Karpas-422 (cell line): Measurements from ENCODE around the gene COL8A2. TPM values are rescaled to one million over a fixed set of nuclear protein-coding genes. Genes with fewer than 3 reads are reported as not detected.

Experiments
- DNase-seq: peaks from one replicate; pipeline ENCODE4 v3.0.0-alpha.2; 2015
- H2AFZ ChIP-seq: fragments of 200-600 bp; sonication (generic); 2 replicates; pipeline ENCODE4 v1.6.1; 2014; ENCODE audit warnings: antibody characterized with exemption, low read length, mixed read lengths
- H3K27ac ChIP-seq: fragments of 200-600 bp; sonication (generic); 2 replicates; pipeline ENCODE4 v1.5.1; 2014; ENCODE audit warnings: mild to moderate bottlenecking, low read length, moderate library complexity
- H3K27me3 ChIP-seq: fragments of 200-600 bp; sonication (generic); 2 replicates; pipeline ENCODE4 v1.6.1; 2014; ENCODE audit warnings: low read length, mixed read lengths
- H3K36me3 ChIP-seq: fragments of 200-600 bp; sonication (generic); 2 replicates; pipeline ENCODE4 v1.6.1; 2014; ENCODE audit warnings: low read length, mixed read lengths; ENCODE audit not compliant: insufficient read depth
- H3K4me1 ChIP-seq: fragments of 200-600 bp; sonication (generic); 2 replicates; pipeline ENCODE4 v1.6.1; 2014; ENCODE audit warnings: mild to moderate bottlenecking, low read length, mixed read lengths
- H3K4me2 ChIP-seq: fragments of 200-600 bp; sonication (generic); 2 replicates; pipeline ENCODE4 v1.6.1; 2014; ENCODE audit warnings: low read length, low read depth, mild to moderate bottlenecking; ENCODE audit not compliant: poor library complexity, severe bottlenecking
- H3K4me3 ChIP-seq: fragments of 200-600 bp; sonication (generic); 2 replicates; pipeline ENCODE4 v1.5.1; 2014; ENCODE audit warnings: mild to moderate bottlenecking, antibody characterized with exemption, low read length, mixed read lengths
- H3K79me2 ChIP-seq: fragments of 200-600 bp; sonication (generic); 2 replicates; pipeline ENCODE4 v1.6.1; 2014; ENCODE audit warnings: mild to moderate bottlenecking, low read length, mixed read lengths
- H3K9ac ChIP-seq: fragments of 200-600 bp; sonication (generic); 2 replicates; pipeline ENCODE4 v1.6.0; 2014; ENCODE audit warnings: low read length
- H3K9me2 ChIP-seq: fragments of 200-600 bp; sonication (generic), shearing (Covaris generic); replicated peaks from 2 replicates; pipeline ENCODE4 v1.6.0; 2014; ENCODE audit warnings: mild to moderate bottlenecking, low read length, moderate library complexity; ENCODE audit not compliant: insufficient read depth
- H3K9me3 ChIP-seq: fragments of 300-700, 200-600 bp; sonication (generic); 2 replicates; pipeline ENCODE4 v1.6.1; 2014; ENCODE audit warnings: low read length, mixed read lengths
- H4K20me1 ChIP-seq: fragments of 200-600 bp; sonication (generic); 2 replicates; pipeline ENCODE4 v1.6.1; 2014; ENCODE audit warnings: mild to moderate bottlenecking, antibody characterized with exemption, low read length, low read depth; ENCODE audit not compliant: insufficient read depth
- total RNA-seq: library from RNA; depleted of rRNA; stranded (reverse); fragments of >200 nt; shearing (Covaris generic); gene quantifications from 2 replicates; pipeline ENCODE4 v1.2.3, GENCODE V29; 2014; ENCODE audit warnings: low replicate concordance

The COL8A2 gene
- total RNA-seq, 1 experiment from 2014 or later: not detected

- H3K36me3 ChIP-seq: peaks cover 16% of the 10 kb centered on the region
- H4K20me1 ChIP-seq: peaks cover 6% of the 10 kb centered on the region; the same call in 1 of the 2 replicates
- H3K9me2 ChIP-seq: no peaks in the 10 kb centered on the region
- H2AFZ ChIP-seq: no peak overlapping the region
- H3K27me3 ChIP-seq: no peaks in the 10 kb centered on the region
- H3K9me3 ChIP-seq: no peaks in the 10 kb centered on the region
- H3K4me1 ChIP-seq: no peaks in the 10 kb centered on the region
- no peak for DNase-seq
- no peak overlapping the region for H3K27ac ChIP-seq
- H3K9ac ChIP-seq: no peak overlapping the region
- no peak overlapping the region for H3K4me2 ChIP-seq
- H3K4me3 ChIP-seq: no peak overlapping the region
- peaks cover 23% of the 10 kb centered on the region for H3K79me2 ChIP-seq
Measured at GRCh38 chr1:36137226-36137625, 12.2 kb upstream of the COL8A2 start.

GRCh38 chr1:36136535-36136934, 11.5 kb upstream of the COL8A2 start:
- Histone ChIP-seq H3K36me3 (peaks cover 16% of the 10 kb centered on the region), H3K9me2 (no peaks in the 10 kb centered on the region), H3K79me2 (peaks cover 19% of the 10 kb centered on the region), H3K27ac (no peak overlapping the region), H4K20me1 (peaks cover 6% of the 10 kb centered on the region; the same call in 1 of the 2 replicates), H3K4me2 (no peak overlapping the region), H3K27me3 (no peaks in the 10 kb centered on the region), H3K9me3 (no peaks in the 10 kb centered on the region), H3K4me3 (no peak overlapping the region), H3K9ac (no peak overlapping the region), H3K4me1 (no peaks in the 10 kb centered on the region), H2AFZ (no peak overlapping the region)
- no peak for DNase-seq

- Histone ChIP-seq H3K9me2 (no peaks in the 10 kb centered on the region), H3K36me3 (peaks cover 16% of the 10 kb centered on the region), H3K4me3 (no peak overlapping the region), H3K27ac (no peak overlapping the region), H3K4me2 (no peak overlapping the region), H3K79me2 (peaks cover 13% of the 10 kb centered on the region), H2AFZ (no peak overlapping the region), H3K9me3 (no peaks in the 10 kb centered on the region), H3K4me1 (no peaks in the 10 kb centered on the region), H3K27me3 (no peaks in the 10 kb centered on the region), H4K20me1 (peaks cover 6% of the 10 kb centered on the region; the same call in 1 of the 2 replicates), H3K9ac (no peak overlapping the region)
- no peak for DNase-seq
Measured at GRCh38 chr1:36135796-36136195, 10.8 kb upstream of the COL8A2 start.

GRCh38 chr1:36135330-36135667, 10.3 kb upstream of the COL8A2 start:
- Histone ChIP-seq H3K27ac (no peak overlapping the region), H3K79me2 (peaks cover 10% of the 10 kb centered on the region), H3K9me3 (no peaks in the 10 kb centered on the region), H3K4me2 (no peak overlapping the region), H3K9ac (no peak overlapping the region), H2AFZ (no peak overlapping the region), H4K20me1 (peaks cover 6% of the 10 kb centered on the region; the same call in 1 of the 2 replicates), H3K27me3 (no peaks in the 10 kb centered on the region), H3K4me1 (no peaks in the 10 kb centered on the region), H3K36me3 (peaks cover 16% of the 10 kb centered on the region), H3K9me2 (no peaks in the 10 kb centered on the region), H3K4me3 (no peak overlapping the region)
- no peak for DNase-seq

GRCh38 chr1:36134505-36135329, 9.7 kb upstream of the COL8A2 start:
- H2AFZ ChIP-seq: no peak overlapping the region
- H4K20me1 ChIP-seq: peaks cover 1% of the 10 kb centered on the region; the same call in 1 of the 2 replicates
- H3K9me2 ChIP-seq: no peaks in the 10 kb centered on the region
- no peaks in the 10 kb centered on the region for H3K4me1 ChIP-seq
- peak; percentile 75 for DNase-seq
- H3K36me3 ChIP-seq: peaks cover 13% of the 10 kb centered on the region
- H3K79me2 ChIP-seq: peaks cover 4% of the 10 kb centered on the region
- no peaks in the 10 kb centered on the region for H3K27me3 ChIP-seq
- no peak overlapping the region for H3K9ac ChIP-seq
- H3K9me3 ChIP-seq: no peaks in the 10 kb centered on the region
- H3K4me2 ChIP-seq: no peak overlapping the region
- H3K4me3 ChIP-seq: no peak overlapping the region
- H3K27ac ChIP-seq: no peak overlapping the region

GRCh38 chr1:36134031-36134430, 9.0 kb upstream of the COL8A2 start:
- H3K79me2 ChIP-seq: no peaks in the 10 kb centered on the region
- no peak overlapping the region for H3K9ac ChIP-seq
- H3K4me1 ChIP-seq: no peaks in the 10 kb centered on the region

GRCh38 chr1:36133484-36133883, 8.5 kb upstream of the COL8A2 start:
- H2AFZ ChIP-seq: no peak overlapping the region
- H3K9me3 ChIP-seq: no peaks in the 10 kb centered on the region
- DNase-seq: no peak
- no peak overlapping the region for H3K27ac ChIP-seq
- H3K36me3 ChIP-seq: peaks cover 7% of the 10 kb centered on the region; the same call in 1 of the 2 replicates
- H4K20me1 ChIP-seq: no peaks in the 10 kb centered on the region
- no peaks in the 10 kb centered on the region for H3K4me1 ChIP-seq
- no peaks in the 10 kb centered on the region for H3K27me3 ChIP-seq
- no peak overlapping the region for H3K9ac ChIP-seq
- no peaks in the 10 kb centered on the region for H3K79me2 ChIP-seq
- H3K4me2 ChIP-seq: no peak overlapping the region
- H3K4me3 ChIP-seq: no peak overlapping the region
- no peaks in the 10 kb centered on the region for H3K9me2 ChIP-seq

More at GRCh38 chr1:36134031-36134430, 9.0 kb upstream of the COL8A2 start:
- Histone ChIP-seq H3K36me3 (peaks cover 8% of the 10 kb centered on the region; the same call in 1 of the 2 replicates), H3K27ac (no peak overlapping the region), H3K9me3 (no peaks in the 10 kb centered on the region), H3K9me2 (no peaks in the 10 kb centered on the region), H3K4me3 (no peak overlapping the region), H3K27me3 (no peaks in the 10 kb centered on the region), H2AFZ (no peak overlapping the region), H4K20me1 (no peaks in the 10 kb centered on the region), H3K4me2 (no peak overlapping the region)
- no peak for DNase-seq

GRCh38 chr1:36132029-36132428, 7.0 kb upstream of the COL8A2 start:
- Histone ChIP-seq H3K4me3 (no peak overlapping the region), H3K9me2 (no peaks in the 10 kb centered on the region), H3K9me3 (no peaks in the 10 kb centered on the region), H3K79me2 (no peaks in the 10 kb centered on the region), H2AFZ (no peak overlapping the region), H3K27me3 (no peaks in the 10 kb centered on the region), H3K9ac (no peak overlapping the region), H4K20me1 (no peaks in the 10 kb centered on the region), H3K4me1 (no peaks in the 10 kb centered on the region), H3K4me2 (no peak overlapping the region), H3K27ac (no peak overlapping the region), H3K36me3 (no peaks in the 10 kb centered on the region)
- no peak for DNase-seq
